MCF 10A (cell line): ENCODE measurements around the gene KIAA1328. TPM values are rescaled to one million over a fixed set of nuclear protein-coding genes. Genes with fewer than 3 reads are reported as not detected.
"Not testable (repeated sequence)": the region's sequence is repeated elsewhere in the genome, so short reads cannot be mapped to it uniquely, and the experiment has no call there.

Source experiments
- BruUV-seq: library from RNA; stranded (reverse); fragments of 400-500 nt; replicated peaks from 2 replicates; lab custom pipeline; 2021; lab: Mats Ljungman, UMichigan
- CTCF ChIA-PET: fragments of 300-600 bp; sonication (Branson Sonifier 250); formaldehyde crosslinking; extraction: SDS; loops from one replicate; lab custom pipeline; 2021; ENCODE audit warnings: antibody characterized with exemption, inconsistent platforms; lab: Yijun Ruan, JAX
- POLR2A ChIA-PET: fragments of 300-600, 350-650 bp; sonication (Branson Sonifier 250); formaldehyde crosslinking; extraction: SDS; loops from one replicate; lab custom pipeline; 2020; ENCODE audit warnings: antibody characterized with exemption, inconsistent platforms; lab: Yijun Ruan, JAX
- DNase-seq: peaks from one replicate; pipeline ENCODE4 v3.0.0-alpha.2; 2018; ENCODE audit not compliant: unreplicated experiment
- H3K27ac Mint-ChIP-seq: one replicate; pipeline ENCODE4 v1.8.0; 2022; ENCODE audit warnings: mild to moderate bottlenecking, low read depth, mixed read lengths; ENCODE audit not compliant: unreplicated experiment
- H3K27me3 Mint-ChIP-seq: one replicate; pipeline ENCODE4 v1.8.0; 2022; ENCODE audit warnings: mixed read lengths; ENCODE audit not compliant: insufficient read depth, unreplicated experiment
- H3K36me3 Mint-ChIP-seq: one replicate; pipeline ENCODE4 v1.8.0; 2022; ENCODE audit warnings: mild to moderate bottlenecking, moderate library complexity, mixed read lengths; ENCODE audit not compliant: insufficient read depth, unreplicated experiment
- H3K4me1 Mint-ChIP-seq: one replicate; pipeline ENCODE4 v1.8.0; 2022; ENCODE audit warnings: mixed read lengths; ENCODE audit not compliant: insufficient read depth, unreplicated experiment
- H3K4me3 Mint-ChIP-seq: one replicate; pipeline ENCODE4 v1.8.0; 2022; ENCODE audit warnings: mild to moderate bottlenecking, moderate library complexity, mixed read lengths; ENCODE audit not compliant: unreplicated experiment
- H3K9me3 Mint-ChIP-seq: one replicate; pipeline ENCODE4 v1.8.0; 2022; ENCODE audit warnings: mixed read lengths; ENCODE audit not compliant: unreplicated experiment
- CTCF ChIP-seq: fragments of 200-600 bp; IDR thresholded peaks from one replicate; pipeline ENCODE4 v1.8.0; 2022; ENCODE audit warnings: antibody characterized with exemption, mild to moderate bottlenecking; ENCODE audit not compliant: unreplicated experiment
- intact Hi-C: fragments of 100-400 bp; cut with micrococcal nuclease; formaldehyde crosslinking; loops from 2 replicates; pipeline ENCODE4 v1.14.1; 2022
- total RNA-seq: library from RNA; stranded (reverse); gene quantifications from 2 replicates; pipeline ENCODE4 v1.2.3, GENCODE V29; 2022

The KIAA1328 gene
- total RNA-seq, 1 experiment from 2014 or later: 4.1 TPM

GRCh38 chr18:36812678-36813077, 16.2 kb upstream of the KIAA1328 start:
- Mint-ChIP-seq H3K27me3 (no peaks in the 10 kb centered on the region), H3K4me3 (no peak overlapping the region), H3K36me3 (peaks cover 28% of the 10 kb centered on the region), H3K27ac (no peak overlapping the region), H3K4me1 (no peaks in the 10 kb centered on the region), H3K9me3 (no peaks in the 10 kb centered on the region)
- CTCF ChIA-PET: interaction anchor here (0.7 to 3.5 kb wide), 5 partner anchors 9 to 531 kb away, joined by 3 to 35 read pairs (median 3); no protein-coding TSS in a partner anchor
- intact Hi-C loops: no loop called here
- TF ChIP-seq CTCF: no peak
- no peak for DNase-seq
- POLR2A ChIA-PET: no interaction called here
- BruUV-seq: no TSS peak

GRCh38 chr18:36813101-36813775, 15.7 kb upstream of the KIAA1328 start:
- no peak overlapping the region for H3K27ac Mint-ChIP-seq
- no peaks in the 10 kb centered on the region for H3K4me1 Mint-ChIP-seq
- H3K4me3 Mint-ChIP-seq: no peak overlapping the region
- POLR2A ChIA-PET: no interaction called here
- TF ChIP-seq CTCF: no peak
- BruUV-seq: no TSS peak
- DNase-seq: no peak
- H3K27me3 Mint-ChIP-seq: no peaks in the 10 kb centered on the region
- intact Hi-C loops: no loop called here
- peaks cover 29% of the 10 kb centered on the region for H3K36me3 Mint-ChIP-seq
- CTCF ChIA-PET: interaction anchor here (0.7 to 3.5 kb wide), 5 partner anchors 8 to 103 kb away, joined by 3 to 35 read pairs (median 3); no protein-coding TSS in a partner anchor
- H3K9me3 Mint-ChIP-seq: no peaks in the 10 kb centered on the region

GRCh38 chr18:36813824-36814223, 15.1 kb upstream of the KIAA1328 start:
- Mint-ChIP-seq H3K27me3 (no peaks in the 10 kb centered on the region), H3K9me3 (no peaks in the 10 kb centered on the region), H3K27ac (no peak overlapping the region), H3K4me1 (no peaks in the 10 kb centered on the region), H3K36me3 (peaks cover 34% of the 10 kb centered on the region), H3K4me3 (no peak overlapping the region)
- ChIA-PET CTCF (interaction anchor here (0.9 to 2.2 kb wide), 3 partner anchors 13 to 126 kb away, joined by 3 to 8 read pairs (median 6); no protein-coding TSS in a partner anchor), POLR2A (no interaction called here)
- intact Hi-C loops: no loop called here
- no peak for TF ChIP-seq CTCF
- DNase-seq: no peak
- no TSS peak for BruUV-seq

- no TSS peak for BruUV-seq
- Mint-ChIP-seq H3K4me3 (no peak overlapping the region), H3K4me1 (no peaks in the 10 kb centered on the region), H3K27me3 (no peaks in the 10 kb centered on the region), H3K36me3 (peaks cover 35% of the 10 kb centered on the region), H3K27ac (no peak overlapping the region), H3K9me3 (no peaks in the 10 kb centered on the region)
- TF ChIP-seq CTCF: no peak
- CTCF ChIA-PET: interaction anchor here (0.7 to 1.4 kb wide), 2 partner anchors 17 to 127 kb away, joined by 3 to 6 read pairs; no protein-coding TSS in a partner anchor
- no peak for DNase-seq
- intact Hi-C loops: no loop called here
- POLR2A ChIA-PET: interaction anchor here (0.6 kb wide), 1 partner anchor 9 kb away, joined by 4 read pairs; no protein-coding TSS in a partner anchor
Observed at GRCh38 chr18:36814994-36815393, 13.9 kb upstream of the KIAA1328 start.

- BruUV-seq, POLR2A ChIA-PET, H3K4me3 Mint-ChIP-seq, H3K27ac Mint-ChIP-seq, DNase-seq, H3K4me1 Mint-ChIP-seq, intact Hi-C loops, H3K27me3 Mint-ChIP-seq, H3K9me3 Mint-ChIP-seq: not testable (repeated sequence)
- CTCF ChIA-PET: interaction anchor here (0.6 to 1.6 kb wide), 2 partner anchors 34 to 128 kb away, joined by 3 to 5 read pairs; no protein-coding TSS in a partner anchor
- peaks cover 35% of the 10 kb centered on the region for H3K36me3 Mint-ChIP-seq
Observed at GRCh38 chr18:36816096-36816495, 12.8 kb upstream of the KIAA1328 start.
